H1 (cell line): ENCODE measurements around the gene PRR12. TPM values are rescaled to one million over a fixed set of nuclear protein-coding genes. Genes with fewer than 3 reads are reported as not detected.

Experiments
- CTCF ChIA-PET: fragments of 300-600 bp; sonication (Branson Sonifier 250); formaldehyde crosslinking; loops from one replicate; lab custom pipeline; 2021; ENCODE audit not compliant: partially characterized antibody; lab: Charles Lee
- POLR2A ChIA-PET: fragments of 300-600 bp; sonication (Branson Sonifier 250); formaldehyde crosslinking; loops from one replicate; lab custom pipeline; 2021; ENCODE audit warnings: inconsistent platforms; ENCODE audit not compliant: partially characterized antibody; lab: Charles Lee
- DNase-seq, 2 experiments: peaks; one replicate each; pipeline versions ENCODE4 v3.0.0 to v3.0.0-alpha.2; 2010 to 2022; ENCODE audit warnings: low spot score in 2 of 2, low read depth in 1 of 2, mixed read lengths in 1 of 2
- FAIRE-seq: peaks from 2 replicates; lab custom pipeline; 2011; peaks lifted over from hg19 to GRCh38; lab: Jason Lieb, UNC
- H2AFZ ChIP-seq: 2 replicates; pipeline ENCODE4 v1.8.1; 2012; ENCODE audit warnings: low read length, inconsistent platforms
- H2AK5ac ChIP-seq: 2 replicates; pipeline ENCODE4 v1.6.1; 2013; ENCODE audit warnings: low read depth, low read length
- H2BK120ac ChIP-seq: replicated peaks from 2 replicates; pipeline ENCODE3; 2013; ENCODE audit warnings: low read depth, low read length, inconsistent platforms
- H2BK12ac ChIP-seq: 2 replicates; pipeline ENCODE4 v1.6.1; 2013; ENCODE audit warnings: low read depth, low read length
- H2BK15ac ChIP-seq: 2 replicates; pipeline ENCODE4 v1.6.1; 2013; ENCODE audit warnings: low read length
- H2BK20ac ChIP-seq: 2 replicates; pipeline ENCODE4 v1.6.1; 2013; ENCODE audit warnings: low read length
- H2BK5ac ChIP-seq: 2 replicates; pipeline ENCODE4 v1.6.1; 2013; ENCODE audit warnings: low read depth, low read length
- H3K14ac ChIP-seq: 2 replicates; pipeline ENCODE4 v1.6.1; 2013; ENCODE audit warnings: inconsistent platforms; ENCODE audit not compliant: insufficient read length
- H3K18ac ChIP-seq: 2 replicates; pipeline ENCODE4 v1.6.1; 2013; ENCODE audit warnings: low read length; ENCODE audit errors: extremely low read depth
- H3K23ac ChIP-seq: 2 replicates; pipeline ENCODE4 v1.6.1; 2013; ENCODE audit warnings: inconsistent platforms; ENCODE audit not compliant: insufficient read length
- H3K23me2 ChIP-seq: 2 replicates; pipeline ENCODE4 v1.6.1; 2013; ENCODE audit warnings: low read depth, low read length
- H3K27ac ChIP-seq: 2 replicates; pipeline ENCODE4 v1.6.1; 2011; ENCODE audit warnings: low read depth, low read length, inconsistent platforms
- H3K27me3 ChIP-seq, 4 experiments: replicated peaks in 1 of 4; 1 replicate in 1 of 4; 2 replicates in 3 of 4; pipeline versions ENCODE4 v1.6.1 to v1.8.1; 2011 to 2013; ENCODE audit warnings: low read length in 3 of 4, mild to moderate bottlenecking in 3 of 4, inconsistent platforms in 2 of 4, mixed read lengths in 2 of 4, moderate library complexity in 1 of 4; ENCODE audit not compliant: control insufficient read depth in 3 of 4, insufficient read depth in 3 of 4; ENCODE audit errors: extremely low read depth in 1 of 4
- H3K36me3 ChIP-seq, 4 experiments: 2 replicates each; pipeline versions ENCODE4 v1.6.1 to v1.8.1; 2011 to 2013; ENCODE audit warnings: mild to moderate bottlenecking in 4 of 4, low read length in 3 of 4, moderate library complexity in 2 of 4, control low read depth in 1 of 4, inconsistent platforms in 1 of 4; ENCODE audit not compliant: insufficient read depth in 4 of 4, control insufficient read depth in 2 of 4
- H3K4ac ChIP-seq: replicated peaks from 2 replicates; pipeline ENCODE3; 2013; ENCODE audit warnings: low read length, low read depth, mixed read lengths, inconsistent platforms; ENCODE audit not compliant: insufficient read length
- H3K4me1 ChIP-seq, 4 experiments: replicated peaks in 1 of 4; 1 replicate in 1 of 4; 2 replicates in 3 of 4; pipeline versions ENCODE4 v1.6.1 to v1.8.1; 2011 to 2013; ENCODE audit warnings: low read length in 3 of 4, inconsistent platforms in 2 of 4, mixed read lengths in 1 of 4; ENCODE audit not compliant: insufficient read depth in 4 of 4, control insufficient read depth in 3 of 4
- H3K4me2 ChIP-seq, 2 experiments: 2 replicates each; pipeline versions ENCODE4 v1.6.1 to v1.8.1; 2011 to 2013; ENCODE audit warnings: low read depth in 2 of 2, low read length in 2 of 2, control low read depth in 1 of 2, inconsistent platforms in 1 of 2, mild to moderate bottlenecking in 1 of 2; ENCODE audit not compliant: insufficient read depth in 1 of 2
- H3K4me3 ChIP-seq, 4 experiments: fragments of 200-600, 300-600 bp in 1 of 4; sonication (generic), shearing (Covaris generic), sonication (Bioruptor Twin) in 1 of 4; 2 replicates each; pipeline versions ENCODE4 v1.5.1 to v1.8.1; 2011 to 2016; ENCODE audit warnings: low read length in 4 of 4, low read depth in 3 of 4, control low read depth in 2 of 4, inconsistent platforms in 2 of 4, mild to moderate bottlenecking in 2 of 4, mixed read lengths in 1 of 4, moderate library complexity in 1 of 4; ENCODE audit not compliant: insufficient read depth in 2 of 4; ENCODE audit errors: extremely low read depth in 1 of 4
- H3K56ac ChIP-seq: replicated peaks from 2 replicates; pipeline ENCODE3; 2013; ENCODE audit warnings: low read depth, mild to moderate bottlenecking, mixed read lengths, low read length, inconsistent platforms; ENCODE audit not compliant: insufficient read length
- H3K79me1 ChIP-seq: 2 replicates; pipeline ENCODE4 v1.6.1; 2013; ENCODE audit warnings: low read depth, low read length, control low read depth
- H3K79me2 ChIP-seq, 2 experiments: 2 replicates each; pipeline versions ENCODE4 v1.6.1 to v1.8.1; 2012 to 2013; ENCODE audit warnings: low read length in 2 of 2, mild to moderate bottlenecking in 2 of 2, inconsistent platforms in 1 of 2; ENCODE audit not compliant: insufficient read depth in 2 of 2, control insufficient read depth in 1 of 2
- H3K9ac ChIP-seq, 4 experiments: replicated peaks in 1 of 4; 1 replicate in 1 of 4; 2 replicates in 3 of 4; pipeline versions ENCODE4 v1.6.1 to v1.8.1; 2011 to 2013; ENCODE audit warnings: low read depth in 3 of 4, low read length in 3 of 4, control low read depth in 2 of 4, mild to moderate bottlenecking in 2 of 4, moderate library complexity in 2 of 4, inconsistent platforms in 1 of 4; ENCODE audit errors: extremely low read depth in 1 of 4
- H3K9me3 ChIP-seq, 2 experiments: 2 replicates each; pipeline versions ENCODE4 v1.6.1 to v1.8.1; 2012 to 2013; ENCODE audit warnings: mild to moderate bottlenecking in 2 of 2, moderate library complexity in 2 of 2, control low read depth in 1 of 2, inconsistent platforms in 1 of 2, low read depth in 1 of 2, low read length in 1 of 2, mixed read lengths in 1 of 2; ENCODE audit not compliant: insufficient read depth in 2 of 2
- H4K20me1 ChIP-seq, 2 experiments: replicated peaks in 1 of 2; 2 replicates each; pipeline versions ENCODE3 to v1.8.1; 2011 to 2013; ENCODE audit warnings: inconsistent platforms in 2 of 2, low read length in 2 of 2, mild to moderate bottlenecking in 1 of 2; ENCODE audit not compliant: insufficient read depth in 2 of 2, control insufficient read depth in 1 of 2
- H4K5ac ChIP-seq: 2 replicates; pipeline ENCODE4 v1.6.1; 2013; ENCODE audit warnings: low read length, low read depth, mixed read lengths, inconsistent platforms; ENCODE audit not compliant: insufficient read length
- H4K8ac ChIP-seq: 2 replicates; pipeline ENCODE4 v1.8.0; 2013; ENCODE audit warnings: mild to moderate bottlenecking, moderate library complexity, low read length, inconsistent platforms; ENCODE audit not compliant: insufficient read depth; ENCODE audit errors: extremely low read depth
- H4K91ac ChIP-seq: replicated peaks from 2 replicates; pipeline ENCODE3; 2013; ENCODE audit warnings: low read length, mixed read lengths, inconsistent platforms; ENCODE audit not compliant: insufficient read length
- CEBPB ChIP-seq: IDR thresholded peaks from 2 replicates; pipeline ENCODE4 v1.6.1; 2012; ENCODE audit warnings: low read depth, low read length
- CTBP2 ChIP-seq: IDR thresholded peaks from 2 replicates; pipeline ENCODE4 v1.7.0; 2011; ENCODE audit warnings: borderline replicate concordance, mild to moderate bottlenecking, moderate library complexity, mixed read lengths, low read length; ENCODE audit not compliant: insufficient read depth, insufficient read length
- EGR1 ChIP-seq: IDR thresholded peaks from 2 replicates; pipeline ENCODE4 v1.6.1; 2011; ENCODE audit warnings: low read depth, low read length, borderline replicate concordance
- FOSL1 ChIP-seq: IDR thresholded peaks from 2 replicates; pipeline ENCODE4 v1.6.1; 2011; ENCODE audit warnings: mild to moderate bottlenecking, low read depth, low read length, moderate library complexity; ENCODE audit not compliant: insufficient read depth
- MAFK ChIP-seq: IDR thresholded peaks from 2 replicates; pipeline ENCODE4 v1.6.1; 2012; ENCODE audit warnings: low read depth, mild to moderate bottlenecking, improper control_type of control experiment, low read length
- POLR2A ChIP-seq, 2 experiments: IDR thresholded peaks; 1 replicate in 1 of 2; 2 replicates in 1 of 2; pipeline ENCODE4 v1.6.1; 2011; ENCODE audit warnings: low read depth in 2 of 2, low read length in 2 of 2, mild to moderate bottlenecking in 2 of 2; ENCODE audit errors: control extremely low read depth in 1 of 2
- POU5F1 ChIP-seq: IDR thresholded peaks from 2 replicates; pipeline ENCODE4 v1.6.1; 2011; ENCODE audit warnings: low read depth, mild to moderate bottlenecking, low read length, moderate library complexity
- SIX5 ChIP-seq: IDR thresholded peaks from 2 replicates; pipeline ENCODE4 v1.6.1; 2011; ENCODE audit warnings: mild to moderate bottlenecking, low read depth, low read length
- TAF7 ChIP-seq: optimal IDR thresholded peaks from 2 replicates; pipeline ENCODE3; 2011; ENCODE audit warnings: low read depth, mild to moderate bottlenecking, inconsistent platforms, low read length, moderate library complexity, borderline replicate concordance
- TEAD4 ChIP-seq: IDR thresholded peaks from 2 replicates; pipeline ENCODE4 v1.6.1; 2012; ENCODE audit warnings: low read depth, low read length, inconsistent platforms, mixed read lengths
- WGBS, 2 experiments: shearing (Covaris generic) in 1 of 2; methylation state at CpG; one replicate each; pipeline versions ENCODE4 v1.1.6 to v1.1.7; 2013 to 2015; ENCODE audit warnings: low lambda C conversion rate in 2 of 2, mixed read lengths in 2 of 2, inconsistent platforms in 1 of 2, low coverage in 1 of 2, missing lambda C conversion rate in 1 of 2; ENCODE audit not compliant: insufficient replicate concordance in 2 of 2, insufficient coverage in 1 of 2, insufficient read length in 1 of 2; ENCODE audit errors: extremely low coverage in 1 of 2, missing lambda C conversion rate in 1 of 2; 5-methylcytosine and 5-hydroxymethylcytosine counted together
- polyA plus RNA-seq, 7 experiments: library from polyadenylated mRNA; depleted of rRNA in 3 of 7; stranded (reverse) in 5 of 7; unstranded in 2 of 7; fragments of >200 nt in 5 of 7; fragments of 200-250 nt in 2 of 7; gene quantifications; 1 replicate in 5 of 7; 2 replicates in 1 of 7; 4 replicates in 1 of 7; pipeline versions ENCODE4 v1.2.1 to v1.2.3, GENCODE V29; 2011 to 2013; ENCODE audit warnings: missing spikeins in 2 of 7, mixed read lengths in 2 of 7
- total RNA-seq: library from RNA; stranded (reverse); fragmentation: NEBNext Ultra II Directional; extraction: Animal tissue kit (Norgen Biotek cat#: 25700); gene quantifications from 2 replicates; pipeline ENCODE4 v1.2.1, GENCODE V29; 2021

PRR12 gene
- total and polyA plus RNA-seq, 2 of the 8 experiments (the other 6 are each of a cell fraction or from before 2014, with no cell fraction given) = 2.5 to 59.4 TPM

DNA sequence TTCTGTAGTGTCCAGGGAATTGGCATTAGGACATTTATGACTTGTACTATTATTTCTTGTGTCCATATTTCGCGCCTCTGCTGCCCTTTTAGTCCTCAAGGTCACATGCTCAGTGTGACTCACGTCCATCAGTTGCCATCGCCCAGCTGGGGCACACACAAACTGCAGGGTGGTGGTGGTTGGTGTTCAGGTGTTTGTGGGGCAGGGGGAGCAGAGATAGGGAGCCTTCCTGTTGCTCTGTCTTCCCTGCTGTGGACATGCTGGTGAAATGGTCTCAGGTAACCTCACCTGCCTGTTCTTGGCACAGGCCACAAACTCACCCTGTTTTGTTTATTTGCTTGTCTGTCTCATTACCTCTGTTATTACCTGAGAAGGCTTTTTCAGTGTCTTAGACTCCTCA, 22.4 kb downstream of the PRR12 start:
- FAIRE-seq (no peak), DNase-seq (no peak)
- Histone ChIP-seq H3K36me3 (peaks cover 15 to 65% (median 37%) of the 10 kb centered on the region in 4 experiments), H2AK5ac (no peak overlapping the region), H2AFZ (no peak overlapping the region), H3K27ac (no peak overlapping the region), H3K79me2 (peaks cover 0 to 47% of the 10 kb centered on the region in 2 experiments; a peak in 2 of 4 replicates), H2BK120ac (no peak overlapping the region), H3K4ac (no peak overlapping the region), H2BK20ac (no peak overlapping the region), H3K79me1 (peaks cover 12% of the 10 kb centered on the region), H4K5ac (no peak overlapping the region), H3K9ac (no peak overlapping the region; a peak in 1 of 7 replicates), H4K20me1 (peaks cover 17 to 26% of the 10 kb centered on the region in 2 experiments), H3K9me3 (no peaks in the 10 kb centered on the region), H3K14ac (no peak overlapping the region), H3K18ac (no peak overlapping the region), H3K4me3 (no peak overlapping the region), H3K23me2 (no peaks in the 10 kb centered on the region), H3K56ac (no peak overlapping the region), H4K8ac (no peak overlapping the region; the same call in 1 of the 2 replicates), H3K23ac (no peak overlapping the region), H2BK5ac (no peak overlapping the region), H2BK12ac (no peak overlapping the region), H4K91ac (no peak overlapping the region), H3K4me2 (no peak overlapping the region), H2BK15ac (no peak overlapping the region), H3K27me3 (no peaks in the 10 kb centered on the region), H3K4me1 (no peaks in the 10 kb centered on the region)
- ChIA-PET POLR2A (interaction anchor here (37.8 to 50.7 kb wide), 2 partner anchors 11 kb away, joined by 840 read pairs; partner anchors contain the start of genes PRR12, RRAS and SCAF1), CTCF (interaction anchor here (0.7 to 1.5 kb wide), 4 partner anchors 8 to 600 kb away, joined by 3 to 6 read pairs (median 3); no protein-coding TSS in a partner anchor)
- no peak for TF ChIP-seq FOSL1
- no peak for TF ChIP-seq MAFK
- no peak for TF ChIP-seq TEAD4
- no peak for TF ChIP-seq CEBPB
- TF ChIP-seq CTBP2 = no peak
- no peak for TF ChIP-seq POLR2A (IDR thresholded peaks at IDR 0.05; ENCODE audit: control extremely low read depth in 1 of 2, low read depth in 2 of 2, low read length in 2 of 2)
- TF ChIP-seq POU5F1 = no peak
- no peak for TF ChIP-seq TAF7
- no peak for TF ChIP-seq EGR1
- TF ChIP-seq SIX5 = no peak
- WGBS, 2 experiments = 97% methylated on average over 4 of the region's 4 CpGs; no CpG with 5 or more reads in 1 of the 2 experiments
